T-helper 9 cell (primary cell): Measurements from ENCODE around the gene TOMM70.

Experiments used
- DNase-seq: peaks from one replicate; pipeline ENCODE4 v3.0.0-alpha.2; 2020

TOMM70 gene

GRCh38 chr3:100319951-100320350 is 80.9 kb downstream of the TOMM70 start:
- no peak for DNase-seq

DNA sequence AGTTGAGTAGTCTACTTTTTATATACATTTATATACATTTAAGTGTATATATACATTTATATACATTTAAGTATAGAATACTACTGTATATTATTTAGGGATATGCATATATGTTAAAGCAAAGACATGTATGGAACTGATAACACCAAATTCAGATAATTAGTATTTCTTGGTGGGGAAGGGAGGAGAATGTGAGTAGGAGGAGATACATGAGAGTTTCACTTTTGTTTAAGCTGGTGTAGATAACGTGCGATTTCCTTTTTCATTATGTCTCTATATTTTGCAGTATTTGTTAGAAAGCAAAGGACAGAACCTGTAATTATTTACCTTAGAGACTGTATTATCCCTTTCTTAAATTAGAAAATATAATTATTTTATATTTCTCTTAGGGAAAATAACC is 83.0 kb downstream of the TOMM70 start:
- no peak for DNase-seq

GRCh38 chr3:100316641-100317069 is 84.2 kb downstream of the TOMM70 start:
- no peak for DNase-seq
